HG03159 (cell line): Measurements from ENCODE around the gene NKRF.

Experiments used
- ATAC-seq: cut with Tn5 transposase; IDR thresholded peaks from one replicate; pipeline ENCODE4 v1.9.1; 2021; ENCODE audit warnings: mild to moderate bottlenecking, moderate library complexity; ENCODE audit not compliant: unreplicated experiment

Gene NKRF

DNA sequence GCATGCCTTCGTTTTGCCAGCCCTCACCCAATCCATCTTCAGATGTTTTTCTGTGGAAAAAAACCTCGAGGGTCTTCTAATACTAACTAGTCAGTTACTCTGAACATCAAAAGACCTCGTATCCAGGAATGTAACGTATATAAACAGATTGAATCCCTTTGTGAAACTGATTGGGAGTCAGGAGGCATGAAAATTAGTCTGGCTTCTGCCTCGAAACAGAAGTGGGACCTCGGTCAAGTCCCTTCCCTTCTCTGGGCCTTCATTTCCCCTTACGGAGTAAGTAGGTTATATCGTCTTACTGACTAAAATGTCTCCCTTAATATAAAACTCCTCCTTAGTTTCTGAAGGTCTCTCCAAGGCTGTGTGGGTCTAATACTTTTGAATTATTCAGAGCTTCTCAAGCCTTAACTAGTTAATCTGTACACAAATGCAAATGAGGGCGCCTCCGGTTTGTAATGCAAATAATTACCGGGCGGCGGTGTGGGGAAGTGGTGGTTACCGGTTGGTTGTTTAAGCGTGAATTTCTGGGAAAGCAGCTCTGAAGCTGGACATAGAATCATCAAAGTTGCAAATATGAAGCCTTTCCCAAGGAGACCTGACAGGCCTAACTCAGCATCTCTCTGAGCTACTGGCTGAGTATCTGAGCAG lies 11.4 kb upstream of the NKRF start:
- ATAC-seq, result peak; percentile 71

DNA sequence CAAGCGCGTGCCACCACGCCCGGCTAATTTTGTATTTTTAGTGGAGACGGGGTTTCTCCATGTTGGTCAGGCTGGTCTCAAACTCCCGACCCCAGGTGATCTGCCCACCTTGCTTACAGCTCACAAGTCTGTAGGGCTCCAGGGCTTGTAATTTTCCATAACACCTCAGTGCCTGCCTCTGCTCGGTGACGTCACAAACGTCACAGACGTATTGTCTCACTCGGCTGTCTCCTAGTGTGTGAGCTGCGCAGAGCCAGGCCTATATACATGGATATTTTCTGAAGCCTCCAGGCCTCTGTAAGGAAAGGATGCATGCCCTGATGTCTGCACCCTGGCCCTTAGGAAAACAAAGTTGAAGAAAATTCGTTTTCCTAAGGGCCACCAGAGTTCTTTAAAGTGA lies 8.6 kb upstream of the NKRF start:
- ATAC-seq, result no peak

DNA sequence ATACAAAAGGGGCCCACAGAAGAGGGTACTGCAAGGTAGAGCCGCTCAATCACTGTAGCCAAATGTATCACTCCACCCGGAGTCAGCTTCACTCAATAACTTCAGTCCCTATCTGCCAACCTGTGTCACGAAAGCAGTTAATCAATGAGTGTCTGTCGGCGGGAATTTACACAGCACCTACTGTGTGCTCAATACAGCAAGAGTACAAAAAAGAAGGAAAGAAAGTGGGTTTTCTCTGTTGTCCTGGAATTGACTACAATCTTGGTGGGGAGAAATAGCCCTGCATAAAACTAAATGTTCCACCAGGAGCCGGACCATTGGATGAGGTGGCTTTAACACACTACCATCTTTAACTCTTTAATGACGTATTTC lies 780 bp upstream of the NKRF start:
- ATAC-seq, result no peak

DNA sequence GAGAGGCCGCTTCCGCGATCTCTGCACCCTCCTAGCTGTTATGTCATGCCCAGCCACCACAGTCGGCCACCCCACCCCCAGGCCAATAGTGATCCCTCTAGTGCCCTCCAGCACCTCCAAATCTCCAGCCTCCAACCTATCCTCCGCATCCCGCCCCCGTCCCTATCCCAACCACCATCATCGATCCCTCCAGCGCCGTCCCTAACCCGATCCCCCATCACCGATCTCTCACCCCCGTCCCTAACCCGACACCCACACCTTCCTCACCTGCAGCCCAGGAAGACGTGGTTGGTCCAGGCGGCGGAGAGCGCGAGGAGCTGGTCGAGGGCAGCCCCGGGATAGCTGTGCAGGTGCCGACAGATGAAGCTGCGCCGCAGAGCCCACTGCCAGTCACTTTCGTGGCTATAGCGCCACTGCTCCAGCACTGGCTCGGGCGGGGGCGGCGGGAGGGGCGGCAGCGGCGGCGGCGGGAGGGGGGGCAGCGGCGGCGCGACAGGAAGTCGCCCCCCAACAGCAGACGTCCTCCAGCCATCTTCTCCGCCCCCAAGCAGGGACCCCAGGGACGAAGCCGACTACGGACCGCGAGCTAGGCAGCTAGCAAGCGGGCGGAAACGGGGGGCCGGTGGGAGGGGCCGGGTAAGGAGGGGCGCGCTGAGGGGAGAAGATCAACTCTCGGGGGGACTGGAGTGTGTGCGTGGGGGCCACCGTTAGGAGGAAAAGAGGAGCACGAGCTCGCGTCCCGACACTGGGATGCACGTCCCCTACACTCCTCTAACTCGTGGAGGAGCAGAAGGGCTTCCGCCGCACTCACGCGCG lies 552 bp downstream of the NKRF start:
- ATAC-seq, result peak; percentile 33

DNA sequence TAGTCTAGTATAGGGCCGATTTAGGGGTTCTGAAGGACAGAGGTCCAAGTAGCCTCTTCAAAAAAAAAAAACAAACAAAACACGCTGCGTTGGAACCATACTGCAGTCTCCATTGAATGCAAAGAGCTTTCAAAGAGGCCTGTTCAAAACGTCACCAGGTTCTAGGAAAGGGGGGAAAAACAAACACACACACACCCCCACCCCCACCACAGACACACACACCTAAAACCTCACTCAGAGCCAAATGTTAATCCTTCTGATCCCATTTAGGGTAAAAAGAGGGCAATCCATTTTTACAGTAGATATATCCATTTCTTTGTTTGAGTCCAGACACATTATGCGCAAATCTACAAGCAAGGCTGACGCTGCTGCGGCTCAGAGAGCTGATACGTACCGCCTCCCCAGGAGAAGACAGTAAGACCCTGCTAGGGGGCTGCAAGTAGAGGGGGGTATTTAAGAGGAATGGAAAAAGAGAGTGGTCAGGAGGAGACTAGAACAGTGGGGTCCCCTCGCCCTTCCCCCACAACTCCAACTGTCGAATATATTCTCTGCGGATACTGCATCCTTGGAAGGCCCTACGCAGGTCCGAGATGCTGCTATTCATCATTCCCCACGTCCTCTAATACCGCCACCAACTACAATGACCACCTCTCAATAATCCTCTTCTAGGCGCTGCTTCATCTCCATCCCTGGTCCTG lies 1.3 kb downstream of the NKRF start:
- ATAC-seq, result no peak

DNA sequence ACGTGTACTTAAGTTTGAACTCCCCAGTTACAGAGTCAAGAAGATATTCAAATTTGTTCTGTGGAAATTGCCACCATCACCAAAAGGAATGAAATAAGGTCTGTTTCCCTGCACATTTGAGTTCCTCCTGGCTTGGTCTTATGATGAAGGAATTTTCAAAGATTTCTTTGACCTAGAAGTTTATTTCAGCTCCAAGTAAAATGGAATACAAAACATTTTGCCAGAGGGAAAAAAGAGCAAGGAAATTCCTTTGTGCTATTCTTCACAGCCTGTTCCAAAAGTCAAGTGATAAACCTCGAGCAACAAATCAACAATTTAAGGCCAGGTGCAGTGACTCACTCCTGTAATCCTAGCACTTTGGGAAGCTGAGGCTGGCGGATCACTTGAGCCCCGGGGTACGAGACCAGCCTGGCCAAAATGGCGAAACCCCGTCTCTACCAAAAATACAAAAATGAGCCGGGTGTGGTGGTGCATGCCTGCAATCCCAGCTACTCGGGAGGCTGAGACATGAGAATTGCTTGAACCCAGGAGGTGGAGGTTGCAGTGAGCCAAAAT lies 3.4 kb downstream of the NKRF start:
- ATAC-seq, result no peak

DNA sequence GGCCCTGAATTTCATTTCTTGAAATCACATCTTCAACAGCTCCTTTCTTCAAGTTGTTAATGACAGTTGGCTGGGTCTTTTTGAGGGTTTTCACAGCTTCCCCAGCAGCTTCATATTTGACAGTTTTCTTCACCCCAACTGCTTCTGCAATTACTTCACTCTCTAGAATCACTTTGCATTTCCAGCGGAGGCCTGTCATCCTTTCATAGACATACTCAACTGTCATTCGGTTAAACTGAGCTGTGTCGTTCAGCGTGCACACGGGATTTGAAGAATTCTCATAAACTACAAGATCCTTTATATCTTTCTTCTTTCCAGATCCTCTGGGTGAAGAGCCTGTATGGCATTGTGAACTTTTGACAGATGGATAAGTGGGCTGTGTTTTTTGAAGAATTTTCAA lies 16.4 kb downstream of the NKRF start:
- no peak for ATAC-seq

DNA sequence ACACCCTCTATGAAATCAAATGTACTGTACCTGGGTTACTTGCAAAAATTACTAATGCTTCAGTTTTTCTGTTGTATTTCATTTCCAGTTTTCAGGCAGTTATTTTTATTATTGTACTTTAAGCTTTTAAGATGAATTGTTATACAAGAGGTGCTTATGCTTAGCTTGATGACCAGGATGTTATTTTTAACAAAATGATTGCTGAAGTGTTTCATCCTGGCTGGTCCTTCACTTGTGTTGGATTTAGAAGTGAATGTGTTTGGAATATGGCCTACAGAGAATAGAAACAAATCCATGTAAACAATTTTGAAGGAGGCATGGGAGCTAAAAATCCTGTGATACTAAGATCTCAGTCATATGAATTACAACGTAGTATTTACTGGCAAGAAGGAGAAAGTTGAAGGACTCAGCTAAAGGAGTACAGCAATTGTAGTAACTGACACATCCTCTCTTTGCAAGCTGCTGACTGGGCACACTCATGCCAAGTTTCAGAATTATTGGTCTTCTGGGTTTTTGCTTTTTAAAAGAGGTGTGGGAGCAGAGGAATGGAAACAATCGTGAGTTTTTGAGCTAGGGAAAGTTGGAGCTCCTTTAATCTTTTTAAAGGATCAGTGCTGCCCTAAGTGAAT lies 22.7 kb downstream of the NKRF start:
- no peak for ATAC-seq

DNA sequence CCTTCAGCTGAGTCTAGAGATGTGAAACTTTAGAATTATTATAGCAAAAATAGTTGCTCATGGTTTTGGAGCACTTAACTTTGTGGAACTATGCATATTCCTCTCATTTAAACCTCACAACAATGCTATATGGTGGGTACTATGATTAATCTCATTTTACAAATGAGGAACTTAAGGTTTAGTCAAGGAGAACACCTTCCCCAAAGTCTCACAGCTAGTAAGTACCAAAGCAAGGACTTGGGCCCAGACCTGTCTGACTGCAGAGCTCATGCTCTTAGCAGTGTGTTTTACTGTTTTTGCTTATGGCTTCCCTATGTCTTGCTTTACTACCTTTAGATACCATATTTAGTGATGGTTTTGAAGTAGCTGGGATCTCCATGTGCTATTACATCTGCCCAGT lies 26.8 kb downstream of the NKRF start:
- no peak for ATAC-seq

DNA sequence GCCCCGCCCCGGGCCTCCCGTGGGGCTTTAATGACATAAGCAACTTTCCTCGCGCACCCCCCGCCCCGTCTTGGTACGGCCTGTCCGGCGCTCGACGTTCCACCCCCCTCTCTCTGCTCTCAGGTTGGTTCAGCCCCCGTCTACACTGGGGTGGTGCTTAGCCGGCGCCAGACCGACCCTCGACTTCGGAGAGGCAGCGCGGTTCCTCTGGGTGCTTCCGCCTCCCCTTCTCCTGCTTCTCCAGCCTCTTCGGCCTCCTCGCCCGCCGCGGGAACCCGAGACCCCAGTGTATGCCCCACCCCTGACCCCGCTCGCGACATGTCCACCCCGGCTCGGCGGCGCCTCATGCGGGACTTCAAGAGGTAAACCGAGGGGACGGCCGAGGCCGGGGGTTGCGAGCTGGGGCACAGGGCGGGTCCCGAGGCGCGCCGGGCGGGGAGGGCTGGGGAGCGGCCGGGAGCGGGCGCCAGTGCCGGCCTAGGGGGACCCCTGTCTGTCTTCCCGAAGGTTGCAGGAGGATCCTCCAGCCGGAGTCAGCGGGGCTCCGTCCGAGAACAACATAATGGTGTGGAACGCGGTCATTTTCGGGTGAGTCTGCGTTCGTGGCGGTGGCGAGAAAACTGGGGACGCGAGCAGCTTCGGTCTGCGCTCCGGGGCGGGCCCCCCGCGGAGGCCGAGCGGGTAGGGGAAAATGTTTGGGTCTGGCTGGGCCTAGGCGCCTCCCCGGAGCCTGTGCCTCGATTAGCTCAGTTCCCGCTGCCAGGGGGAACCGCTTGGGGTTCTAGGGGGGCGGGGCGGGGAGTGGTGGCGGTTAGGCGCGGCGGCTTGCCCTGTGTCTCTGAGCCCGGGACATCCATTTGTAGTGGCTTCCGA lies 31.6 kb downstream of the NKRF start, which contains the start of gene UBE2A:
UBE2A (plus strand) TSS at position 170 of the 873 bp plus-strand sequence; CDS start at position 319, 149 bp downstream.
- peak; percentile 76 for ATAC-seq

DNA sequence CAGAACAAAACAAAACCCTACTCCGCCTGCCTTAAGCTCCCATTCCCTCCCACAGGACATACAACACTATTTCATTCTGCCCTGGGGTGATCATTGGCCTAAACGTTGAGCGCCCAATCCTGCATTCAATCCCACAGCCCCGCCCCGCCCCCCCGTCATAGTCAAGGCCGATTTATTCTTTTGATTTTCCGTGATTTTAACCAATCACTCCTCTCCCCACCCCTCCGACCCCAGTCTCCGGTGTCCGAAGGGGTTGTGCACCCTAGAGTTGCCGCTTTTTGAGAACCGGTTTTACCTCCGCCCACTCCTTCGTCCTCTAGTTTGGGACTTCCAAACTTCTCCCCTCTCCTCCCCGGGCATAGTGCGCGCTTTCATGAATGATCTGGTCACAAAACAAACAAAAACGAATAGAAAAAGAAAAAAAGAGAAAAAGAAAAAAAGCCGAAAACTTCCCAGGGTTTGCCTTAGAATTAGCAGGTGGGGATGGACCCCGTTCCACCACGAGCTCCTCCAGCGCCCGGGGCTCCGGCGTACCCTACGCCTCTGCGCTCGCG lies 32.3 kb downstream of the NKRF start:
- ATAC-seq, result no peak

DNA sequence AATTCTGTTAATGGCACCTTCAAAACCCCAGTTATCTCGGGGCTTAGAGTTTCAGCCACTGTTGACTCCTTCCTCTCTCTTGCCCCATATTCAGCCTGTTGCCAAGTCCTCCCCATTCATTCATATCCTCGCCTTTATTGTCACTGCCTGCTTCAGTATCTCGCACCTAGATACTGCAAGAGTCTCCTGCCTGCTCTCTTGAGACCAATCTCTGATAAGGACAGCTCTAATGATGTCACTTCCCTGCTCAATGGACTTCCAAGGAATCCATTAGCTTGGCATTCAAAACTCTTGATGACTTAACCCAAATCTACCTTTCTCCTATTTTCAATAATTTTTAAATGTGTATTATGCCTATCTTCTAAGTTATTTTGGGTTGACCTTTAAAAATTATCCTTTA lies 33.0 kb downstream of the NKRF start:
- no peak for ATAC-seq

DNA sequence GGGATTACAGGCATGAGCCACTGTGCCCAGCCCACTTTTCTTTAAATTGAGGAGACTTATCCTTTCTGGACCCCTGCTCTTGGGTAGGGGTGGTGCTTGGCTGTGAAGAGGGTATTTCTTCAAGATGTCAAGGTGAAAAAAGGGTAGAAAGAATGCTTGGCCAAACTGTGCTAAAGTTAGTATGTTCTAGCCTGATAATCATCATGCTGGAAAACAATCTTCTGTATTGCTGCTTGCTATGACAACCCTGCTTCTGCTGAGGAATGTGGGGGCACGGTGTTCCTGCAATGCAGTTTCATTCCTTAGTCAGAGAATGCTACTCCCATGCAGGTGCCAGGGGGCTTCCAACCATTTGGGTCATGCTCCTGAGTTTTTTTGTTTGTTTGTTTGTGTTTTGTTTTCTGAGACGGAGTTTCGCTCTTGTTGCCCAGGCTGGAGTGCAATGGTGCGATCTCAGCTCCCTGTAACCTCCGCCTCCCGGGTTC lies 35.8 kb downstream of the NKRF start:
- ATAC-seq, result no peak

DNA sequence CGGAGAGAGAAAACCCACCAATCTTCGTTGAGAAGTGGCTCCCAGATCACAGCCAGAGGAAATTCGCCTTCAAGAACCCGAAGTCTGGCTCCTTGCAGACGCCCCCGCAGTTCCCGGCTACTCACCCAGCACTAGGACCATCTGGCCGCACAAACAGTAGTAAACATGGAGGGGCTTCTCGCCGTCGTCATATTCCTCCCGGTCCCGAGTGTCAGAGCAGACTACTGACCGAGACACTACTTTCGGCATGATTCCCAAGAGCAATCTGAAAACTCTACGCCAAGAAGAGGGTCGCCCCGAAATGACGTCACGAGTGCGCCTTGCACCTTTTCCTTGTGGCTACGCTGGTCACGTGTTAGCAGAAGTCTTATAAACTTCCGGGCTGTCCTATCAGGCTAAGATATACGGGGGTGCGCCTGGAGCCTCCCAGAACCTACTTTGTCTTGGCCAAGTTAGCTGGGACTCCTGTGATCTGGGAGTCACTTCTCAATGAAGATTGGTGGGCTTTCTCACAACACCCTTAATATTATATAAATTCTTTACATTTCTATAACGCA lies 41.0 kb downstream of the NKRF start, which contains the start of gene STEEP1:
STEEP1 (minus strand) TSS at position 303 of the 557 bp plus-strand sequence; CDS start at position 249, 54 bp downstream.
- peak; percentile 91 for ATAC-seq

DNA sequence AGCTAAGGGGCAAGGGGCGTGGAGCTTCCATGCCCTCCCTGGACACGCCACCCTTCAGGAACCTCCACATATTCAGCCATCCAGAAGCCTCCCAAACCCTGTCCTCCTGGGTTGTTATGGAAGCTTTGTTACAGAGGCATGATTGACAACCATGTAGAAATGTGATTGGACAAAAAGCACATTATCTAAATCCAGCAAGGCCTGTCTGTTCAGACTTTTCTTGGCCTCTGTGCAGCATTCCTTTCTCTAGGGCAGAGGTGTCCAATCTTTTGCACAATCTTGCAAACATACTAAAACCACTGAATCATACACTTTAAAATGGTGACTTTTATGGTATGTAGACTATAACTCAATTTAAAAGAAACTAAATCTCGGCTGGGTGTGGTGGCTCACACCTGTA lies 53.7 kb downstream of the NKRF start:
- ATAC-seq, result no peak

DNA sequence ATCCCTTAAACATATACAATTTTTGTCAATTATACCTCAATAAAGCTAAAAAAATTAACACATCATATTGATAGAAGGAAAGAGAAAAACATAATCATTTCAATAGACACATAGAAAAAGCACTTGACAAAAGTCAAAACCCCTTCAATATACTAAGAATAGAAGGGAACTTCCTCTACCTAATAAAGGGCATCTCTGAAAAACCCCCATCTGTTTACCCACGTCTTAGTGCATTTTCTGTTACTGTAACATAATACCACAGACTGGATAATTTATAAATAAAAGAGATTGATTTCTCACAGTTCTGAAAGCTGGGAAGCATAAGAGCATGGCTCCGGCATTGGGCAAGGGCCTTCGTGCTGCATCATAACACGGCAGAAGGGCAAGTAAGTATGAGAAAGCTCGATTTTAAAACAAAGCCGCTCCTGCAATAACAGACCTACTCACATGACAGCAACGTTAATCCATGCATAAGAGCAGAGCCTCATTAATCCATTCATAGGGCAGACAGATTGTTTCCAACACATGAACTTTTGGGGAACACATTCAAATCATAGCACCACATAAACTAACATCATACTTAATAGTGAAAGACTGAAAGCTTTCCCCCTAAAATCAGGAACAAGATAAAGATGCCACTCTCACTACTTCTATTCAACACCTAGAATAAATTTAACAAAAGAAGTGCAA lies 56.8 kb downstream of the NKRF start:
- peak; percentile 56 for ATAC-seq

DNA sequence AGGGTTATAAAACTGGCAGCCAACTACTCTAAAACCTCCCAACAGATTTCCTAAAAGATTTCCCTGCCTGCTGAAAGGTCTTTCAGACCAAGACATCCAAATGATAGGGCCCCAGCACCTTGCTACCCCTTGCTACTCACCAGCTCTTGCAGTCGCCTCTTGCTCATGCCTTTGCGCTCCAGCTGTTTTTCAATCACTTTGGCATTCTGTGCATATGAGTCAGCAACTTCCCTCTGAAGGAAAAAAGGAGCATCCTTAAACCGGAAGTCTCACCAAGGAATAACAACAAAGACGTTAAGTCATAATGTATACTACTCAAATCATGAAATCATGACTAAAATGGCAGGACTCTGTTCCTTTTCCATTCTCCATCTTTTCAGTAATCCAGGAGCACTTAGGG lies 65.0 kb downstream of the NKRF start:
- no peak for ATAC-seq

DNA sequence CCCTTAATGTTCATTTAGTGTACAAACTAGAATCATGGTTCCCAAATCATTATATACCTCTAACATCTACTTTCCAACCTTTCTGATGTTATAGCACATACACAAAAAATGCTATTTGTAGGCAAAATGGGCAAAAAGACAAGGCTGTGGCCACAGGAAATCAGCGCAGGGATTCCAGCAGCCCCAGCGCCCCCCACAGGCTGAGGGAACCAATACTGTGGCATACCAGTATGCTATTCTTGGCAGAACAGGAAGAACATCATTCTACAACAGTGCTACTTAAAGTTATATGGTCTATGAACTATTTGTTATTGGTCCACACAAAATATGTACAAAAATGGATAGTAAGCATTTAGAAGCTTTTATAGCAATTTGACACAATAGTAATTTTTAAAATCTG lies 66.4 kb downstream of the NKRF start:
- ATAC-seq, result no peak
